Thyroid gland (tissue), 4 donors: ENCODE data around the gene DNAJB2. TPM values are rescaled to one million over a fixed set of nuclear protein-coding genes. Genes with fewer than 3 reads are reported as not detected.

ENCODE experiments used
- DNase-seq, 2 donors: peaks; one replicate each; pipeline ENCODE4 v3.0.0-alpha.2; 2019
- H3K27ac ChIP-seq, 3 donors: fragments of 200-600 bp; sonication (generic); 1 replicate in 2 of 3; 2 replicates in 1 of 3; pipeline ENCODE4 v1.5.1; 2016 to 2019; ENCODE audit warnings: mild to moderate bottlenecking in 1 of 3, moderate library complexity in 1 of 3
- H3K27me3 ChIP-seq: fragments of 200-600 bp; sonication (generic); one replicate; pipeline ENCODE4 v1.5.1; 2019
- H3K36me3 ChIP-seq, 2 donors: fragments of 200-600 bp; sonication (generic); one replicate each; pipeline ENCODE4 v1.5.1; 2016 to 2019
- H3K4me1 ChIP-seq, 2 donors: fragments of 200-600 bp; sonication (generic); one replicate each; pipeline ENCODE4 v1.5.1; 2017 to 2019
- H3K4me3 ChIP-seq, 3 donors: fragments of 200-600 bp; sonication (generic); replicated peaks in 1 of 3; 1 replicate in 2 of 3; 2 replicates in 1 of 3; pipeline ENCODE4 v1.5.1; 2016; ENCODE audit warnings: mild to moderate bottlenecking in 1 of 3
- H3K9me3 ChIP-seq: fragments of 200-600 bp; sonication (generic); one replicate; pipeline ENCODE4 v1.5.1; 2017
- POLR2A ChIP-seq, 2 donors: fragments of 450-650 bp; IDR thresholded peaks; one replicate each; pipeline ENCODE4 v1.6.1; 2017; ENCODE audit warnings: antibody characterized with exemption in 2 of 2, mild to moderate bottlenecking in 2 of 2, moderate library complexity in 1 of 2
- WGBS, 2 donors: methylation state at CpG; one replicate each; pipeline ENCODE4 v1.1.5; 2017; 5-methylcytosine and 5-hydroxymethylcytosine counted together
- intact Hi-C: fragments of 100-400 bp; cut with DNase I; formaldehyde crosslinking; loops from one replicate; pipeline ENCODE4 v1.15.1; 2023
- total RNA-seq, 4 donors: library from RNA; depleted of rRNA; stranded (reverse); fragments of >200 nt; gene quantifications; one replicate each; pipeline ENCODE4 v1.2.3, GENCODE V29; 2016
- TF ChIP-seq, protein P1 (sequence below), 6 experiments: fragments of 200-600 bp in 3 of 6; fragments of 450-650 bp in 3 of 6; sonication (generic) in 3 of 6; IDR thresholded peaks; one replicate each; pipeline ENCODE4 v1.5.1; 2016 to 2019; ENCODE audit warnings: antibody characterized with exemption in 6 of 6, mild to moderate bottlenecking in 2 of 6, inconsistent platforms in 1 of 6, moderate library complexity in 1 of 6

The DNAJB2 gene
- total RNA-seq, 4 donors from 2014 or later, result 79.0 to 127 (median 116) TPM

DNA sequence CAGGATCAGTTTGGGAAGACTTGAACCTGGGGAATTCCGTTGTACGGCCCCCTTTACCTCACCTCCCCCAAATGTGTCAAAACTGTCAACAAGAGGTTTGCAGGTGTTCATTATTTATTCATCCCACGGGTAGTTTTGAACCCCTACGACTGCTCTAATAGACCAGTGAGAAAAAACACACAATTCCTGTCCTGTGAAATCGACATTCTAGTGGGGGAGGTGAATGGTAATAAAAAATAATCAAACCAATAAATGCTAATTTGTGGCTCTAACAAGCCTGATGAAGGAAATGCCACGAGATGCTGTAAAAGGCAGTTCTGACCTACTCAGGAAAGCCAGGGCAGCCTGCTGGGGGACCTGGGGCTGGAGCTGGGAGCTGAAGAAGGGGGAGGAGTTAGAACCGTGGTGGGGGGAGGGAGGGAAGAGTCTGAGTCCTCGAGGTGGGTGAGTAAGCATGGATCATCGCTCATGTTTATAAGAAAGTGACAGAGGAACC lies 463 bp upstream of the DNAJB2 start:
- Histone ChIP-seq H3K4me3 (peak overlapping the region in 1 of 3 donors; percentile 89), H3K4me1 (peaks cover 18 to 34% of the 10 kb centered on the region in 2 donors), H3K27ac (peak overlapping the region; percentile 99), H3K9me3 (no peaks in the 10 kb centered on the region), H3K36me3 (peaks cover 22 to 27% of the 10 kb centered on the region in 2 donors), H3K27me3 (no peaks in the 10 kb centered on the region)
- intact Hi-C loops, result loop anchor here (2.0 kb wide), 1 partner anchor 16 kb away; no protein-coding TSS in a partner anchor
- WGBS, 2 donors, result 9 to 16% methylated on average over 9 of the region's 9 CpGs
- no peak for TF ChIP-seq POLR2A (IDR thresholded peaks at IDR 0.05)
- TF ChIP-seq, protein P1, sequence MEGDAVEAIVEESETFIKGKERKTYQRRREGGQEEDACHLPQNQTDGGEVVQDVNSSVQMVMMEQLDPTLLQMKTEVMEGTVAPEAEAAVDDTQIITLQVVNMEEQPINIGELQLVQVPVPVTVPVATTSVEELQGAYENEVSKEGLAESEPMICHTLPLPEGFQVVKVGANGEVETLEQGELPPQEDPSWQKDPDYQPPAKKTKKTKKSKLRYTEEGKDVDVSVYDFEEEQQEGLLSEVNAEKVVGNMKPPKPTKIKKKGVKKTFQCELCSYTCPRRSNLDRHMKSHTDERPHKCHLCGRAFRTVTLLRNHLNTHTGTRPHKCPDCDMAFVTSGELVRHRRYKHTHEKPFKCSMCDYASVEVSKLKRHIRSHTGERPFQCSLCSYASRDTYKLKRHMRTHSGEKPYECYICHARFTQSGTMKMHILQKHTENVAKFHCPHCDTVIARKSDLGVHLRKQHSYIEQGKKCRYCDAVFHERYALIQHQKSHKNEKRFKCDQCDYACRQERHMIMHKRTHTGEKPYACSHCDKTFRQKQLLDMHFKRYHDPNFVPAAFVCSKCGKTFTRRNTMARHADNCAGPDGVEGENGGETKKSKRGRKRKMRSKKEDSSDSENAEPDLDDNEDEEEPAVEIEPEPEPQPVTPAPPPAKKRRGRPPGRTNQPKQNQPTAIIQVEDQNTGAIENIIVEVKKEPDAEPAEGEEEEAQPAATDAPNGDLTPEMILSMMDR (IDR thresholded peaks at IDR 0.05), result peak in 1 of 6 experiments; percentile 4
- DNase-seq, result no peak

DNA sequence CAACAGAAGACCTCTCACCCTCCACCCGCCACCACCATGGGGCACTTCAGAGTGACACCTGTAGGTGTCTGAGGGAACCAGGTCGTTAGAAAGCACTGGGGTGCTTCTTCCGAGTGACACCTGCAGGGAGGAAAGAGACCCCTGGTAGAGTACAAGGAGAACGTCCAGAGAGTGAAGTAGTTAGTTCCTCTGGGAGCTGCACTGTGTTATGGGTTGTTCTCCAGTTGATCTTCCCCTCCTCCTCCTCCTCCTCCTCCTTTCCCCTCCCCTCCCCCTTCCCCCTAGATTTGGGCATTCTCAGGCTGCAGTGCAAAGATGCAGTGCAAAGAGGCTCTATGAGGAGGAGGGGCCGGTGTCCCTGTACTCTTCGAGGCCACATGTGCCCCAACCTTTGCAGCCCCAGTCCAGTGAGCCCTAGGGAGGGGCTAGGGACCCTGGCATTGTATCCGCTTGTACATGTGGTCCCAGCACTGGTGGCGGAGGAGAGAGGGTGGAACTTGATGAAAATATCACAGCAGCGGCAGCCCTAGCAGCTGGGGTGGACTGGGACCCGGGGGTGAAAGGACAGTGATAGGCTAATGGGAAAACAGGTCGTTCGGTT lies 850 bp downstream of the DNAJB2 start:
- H3K27ac ChIP-seq, result peak overlapping the region; percentile 99
- intact Hi-C loops, result loop anchor here (2.0 to 5.0 kb wide), 2 partner anchors 15 to 33 kb away; partner anchors contain the start of genes GLB1L and STK16
- peak overlapping the region; percentile 47 to 89 (median 74) for H3K4me3 ChIP-seq
- DNase-seq, result no peak
- H3K36me3 ChIP-seq, result peaks cover 36 to 39% of the 10 kb centered on the region in 2 donors
- no peaks in the 10 kb centered on the region for H3K27me3 ChIP-seq
- H3K9me3 ChIP-seq, result no peaks in the 10 kb centered on the region
- WGBS, 2 donors, result 50 to 64% methylated on average over 9 to 12 of the region's 12 CpGs
- TF ChIP-seq, protein P1 (IDR thresholded peaks at IDR 0.05), result peak in 1 of 6 experiments; percentile 16
- TF ChIP-seq POLR2A (IDR thresholded peaks at IDR 0.05), result no peak
- H3K4me1 ChIP-seq, result peaks cover 18 to 25% of the 10 kb centered on the region in 2 donors

DNA sequence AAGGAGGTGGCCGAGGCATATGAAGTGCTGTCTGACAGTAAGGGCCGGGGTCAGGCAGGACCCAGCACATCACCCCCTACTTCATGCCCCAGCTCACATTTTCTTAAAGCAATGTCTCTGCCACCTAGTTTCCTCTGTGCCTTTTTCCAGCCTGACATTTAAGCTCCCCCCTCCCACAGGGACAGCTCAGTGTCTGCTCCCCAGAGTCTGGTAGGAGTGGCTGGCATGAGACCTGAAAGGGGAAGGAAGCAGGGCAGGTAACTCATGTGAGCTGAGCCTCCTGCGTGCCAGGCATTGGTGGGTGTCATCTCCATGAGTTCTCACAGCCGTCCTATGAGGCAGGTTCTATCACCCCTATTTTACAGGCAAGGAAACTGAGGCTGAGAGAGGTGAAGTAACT lies 1.5 kb downstream of the DNAJB2 start:
- intact Hi-C loops, result loop anchor here (5.0 kb wide), 1 partner anchor 33 kb away; the partner anchor contains the start of genes GLB1L and STK16
- Histone ChIP-seq H3K27me3 (no peaks in the 10 kb centered on the region), H3K4me1 (peaks cover 18 to 25% of the 10 kb centered on the region in 2 donors), H3K36me3 (peaks cover 42% of the 10 kb centered on the region in 2 donors), H3K27ac (peak overlapping the region in 1 of 3 donors; percentile 32), H3K4me3 (no peak overlapping the region), H3K9me3 (no peaks in the 10 kb centered on the region)
- WGBS, 2 donors, result 94% methylated on average over 4 of the region's 4 CpGs
- DNase-seq, result no peak
- TF ChIP-seq, protein P1 (IDR thresholded peaks at IDR 0.05), result no peak
- TF ChIP-seq POLR2A (IDR thresholded peaks at IDR 0.05), result no peak

DNA sequence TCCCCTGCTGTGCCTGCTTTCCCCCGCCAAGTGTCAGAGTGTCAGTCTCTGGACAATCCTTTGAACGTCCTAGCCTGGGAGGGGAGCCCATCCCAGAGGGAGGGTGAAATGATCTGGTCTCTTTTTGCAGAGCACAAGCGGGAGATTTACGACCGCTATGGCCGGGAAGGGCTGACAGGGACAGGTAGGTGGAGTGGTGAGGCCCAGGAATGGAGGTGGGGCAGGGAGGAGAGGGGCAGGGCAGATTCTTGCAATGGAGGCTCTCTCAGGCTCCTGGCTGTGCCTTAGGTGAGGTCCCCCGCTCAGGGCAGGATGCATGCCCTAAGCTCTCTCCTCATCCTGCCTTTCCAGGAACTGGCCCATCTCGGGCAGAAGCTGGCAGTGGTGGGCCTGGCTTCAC lies 2.4 kb downstream of the DNAJB2 start:
- WGBS, 2 donors, result 94% methylated on average over 8 of the region's 8 CpGs
- intact Hi-C loops, result loop anchor here (5.0 kb wide), 1 partner anchor 34 kb away; the partner anchor contains the start of genes GLB1L and STK16
- TF ChIP-seq POLR2A (IDR thresholded peaks at IDR 0.05), result no peak
- TF ChIP-seq, protein P1 (IDR thresholded peaks at IDR 0.05), result no peak
- H3K27ac ChIP-seq, result no peak overlapping the region
- peaks cover 18 to 25% of the 10 kb centered on the region in 2 donors for H3K4me1 ChIP-seq
- no peak overlapping the region for H3K4me3 ChIP-seq
- DNase-seq, result no peak
- no peaks in the 10 kb centered on the region for H3K27me3 ChIP-seq
- H3K36me3 ChIP-seq, result peaks cover 42% of the 10 kb centered on the region in 2 donors
- H3K9me3 ChIP-seq, result no peaks in the 10 kb centered on the region

DNA sequence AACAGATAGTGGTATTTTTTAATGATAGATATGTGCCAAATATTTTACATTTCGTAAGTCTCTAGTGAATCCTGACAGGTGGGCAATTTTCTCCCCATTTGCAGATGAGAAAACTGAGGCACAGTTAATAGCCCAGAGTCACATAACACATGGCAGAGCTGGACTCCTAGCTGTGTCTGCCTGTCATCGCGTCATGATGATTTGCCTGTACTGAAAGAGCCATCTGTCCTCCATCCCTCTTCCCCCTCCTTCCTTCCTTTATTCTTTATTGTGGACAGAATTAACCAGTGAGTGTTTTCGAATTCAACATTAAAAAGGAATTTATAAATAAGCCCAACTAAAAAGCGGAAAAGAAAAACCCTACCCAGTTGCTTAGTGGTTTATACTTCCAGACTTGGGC lies 3.2 kb downstream of the DNAJB2 start:
- Histone ChIP-seq H3K36me3 (peaks cover 42% of the 10 kb centered on the region in 2 donors), H3K4me1 (peaks cover 18 to 24% of the 10 kb centered on the region in 2 donors), H3K27me3 (no peaks in the 10 kb centered on the region), H3K27ac (no peak overlapping the region), H3K9me3 (no peaks in the 10 kb centered on the region), H3K4me3 (no peak overlapping the region)
- no peak for DNase-seq
- WGBS, 2 donors, result 91 to 94% methylated on average over 5 of the region's 5 CpGs
- TF ChIP-seq, protein P1 (IDR thresholded peaks at IDR 0.05), result no peak
- no peak for TF ChIP-seq POLR2A (IDR thresholded peaks at IDR 0.05)
- intact Hi-C loops, result loop anchor here (5.0 kb wide), 1 partner anchor 35 kb away; the partner anchor contains the start of genes GLB1L and STK16
